GM23338 (cell line): ENCODE results near the gene SUSD4. TPM values are rescaled to one million over a fixed set of nuclear protein-coding genes. Genes with fewer than 3 reads are reported as not detected.
A peak's percentile ranks its signal among the peaks of the same experiment; 100 is the strongest.

ENCODE experiments used
- ATAC-seq: fragments of 200-7000 bp; cut with Tn5 transposase; 3 replicates; pipeline ENCODE4 v1.9.1; 2020
- DNase-seq: peaks from one replicate; pipeline ENCODE4 v3.0.0-alpha.2; 2015; ENCODE audit warnings: low spot score
- H2AFZ ChIP-seq: fragments of 200-600 bp; sonication (generic); 2 replicates; pipeline ENCODE4 v1.8.0; 2016; ENCODE audit warnings: antibody characterized with exemption, mild to moderate bottlenecking, moderate library complexity
- H3F3A ChIP-seq: fragments of 200-600 bp; sonication (generic); replicated peaks from 2 replicates; pipeline ENCODE4 v1.8.0; 2017; ENCODE audit warnings: antibody characterized with exemption, mixed run types, low read depth
- H3K27ac ChIP-seq: fragments of 200-600 bp; sonication (generic); 2 replicates; pipeline ENCODE4 v1.6.1; 2016; ENCODE audit warnings: low read depth
- H3K27me3 ChIP-seq: fragments of 200-600 bp; sonication (generic); 2 replicates; pipeline ENCODE4 v1.8.0; 2016; ENCODE audit warnings: mild to moderate bottlenecking, mixed run types, moderate library complexity; ENCODE audit not compliant: insufficient read depth
- H3K36me3 ChIP-seq: fragments of 200-600 bp; sonication (generic); 2 replicates; pipeline ENCODE4 v1.8.0; 2016; ENCODE audit warnings: mild to moderate bottlenecking; ENCODE audit not compliant: insufficient read depth
- H3K4me1 ChIP-seq: fragments of 200-600 bp; sonication (generic); 2 replicates; pipeline ENCODE4 v1.8.0; 2016; ENCODE audit warnings: mild to moderate bottlenecking, moderate library complexity; ENCODE audit not compliant: insufficient read depth
- H3K4me2 ChIP-seq: fragments of 200-600 bp; sonication (generic); 2 replicates; pipeline ENCODE4 v1.7.1; 2017; ENCODE audit warnings: mixed run types
- H3K4me3 ChIP-seq: fragments of 200-600 bp; sonication (generic); 2 replicates; pipeline ENCODE4 v1.6.1; 2016; ENCODE audit warnings: mixed run types
- H3K79me2 ChIP-seq: fragments of 200-600 bp; sonication (generic); replicated peaks from 2 replicates; pipeline ENCODE4 v1.8.0; 2017; ENCODE audit warnings: mild to moderate bottlenecking; ENCODE audit not compliant: insufficient read depth
- H3K9me2 ChIP-seq: fragments of 200-600 bp; sonication (generic); 2 replicates; pipeline ENCODE4 v1.8.0; 2017; ENCODE audit not compliant: insufficient read depth
- H4K20me1 ChIP-seq: fragments of 200-600 bp; sonication (generic); replicated peaks from 2 replicates; pipeline ENCODE4 v1.8.0; 2017; ENCODE audit warnings: mild to moderate bottlenecking; ENCODE audit not compliant: insufficient read depth
- H3K27ac Mint-ChIP-seq: 2 replicates; pipeline ENCODE4 v1.8.0; 2020; ENCODE audit warnings: inconsistent platforms, mild to moderate bottlenecking, moderate library complexity, mixed read lengths
- H3K27me3 Mint-ChIP-seq: 3 replicates; pipeline ENCODE4 v1.8.0; 2022; ENCODE audit warnings: low read depth, mild to moderate bottlenecking, moderate library complexity, mixed read lengths, inconsistent platforms; ENCODE audit not compliant: insufficient read depth, poor library complexity
- H3K36me3 Mint-ChIP-seq: 3 replicates; pipeline ENCODE4 v1.8.0; 2021; ENCODE audit warnings: low read depth, mild to moderate bottlenecking, inconsistent platforms, moderate library complexity, mixed read lengths
- H3K4me1 Mint-ChIP-seq: 3 replicates; pipeline ENCODE4 v1.8.0; 2020; ENCODE audit warnings: mild to moderate bottlenecking, inconsistent platforms, mixed read lengths
- H3K4me3 Mint-ChIP-seq: 3 replicates; pipeline ENCODE4 v1.8.0; 2021; ENCODE audit warnings: moderate library complexity, mild to moderate bottlenecking, inconsistent platforms, mixed read lengths
- H3K9me3 Mint-ChIP-seq: 3 replicates; pipeline ENCODE4 v1.8.0; 2020; ENCODE audit warnings: moderate library complexity, mild to moderate bottlenecking, inconsistent platforms, mixed read lengths
- CREB1 ChIP-seq: fragments of 250-450 bp; sonication (Bioruptor Pico); IDR thresholded peaks from 2 replicates; pipeline ENCODE4 v1.5.0; 2020; ENCODE audit warnings: low read depth, mild to moderate bottlenecking, moderate library complexity
- CTCF ChIP-seq, 2 experiments: fragments of 200-600 bp in 1 of 2; sonication (generic) in 1 of 2; conservative IDR thresholded peaks; 2 replicates each; pipeline versions ENCODE4 v1.5.1 to v1.6.1; 2016 to 2017; ENCODE audit warnings: antibody characterized with exemption in 2 of 2, low read depth in 2 of 2, mild to moderate bottlenecking in 2 of 2, moderate library complexity in 1 of 2
- EZH2 ChIP-seq: fragments of 200-600 bp; sonication (generic); IDR thresholded peaks from one replicate; pipeline ENCODE4 v1.8.0; 2017; ENCODE audit warnings: antibody characterized with exemption, mild to moderate bottlenecking, low read depth; ENCODE audit not compliant: unreplicated experiment
- EZH2phosphoT487 ChIP-seq: fragments of 200-600 bp; sonication (generic); IDR thresholded peaks from one replicate; pipeline ENCODE4 v1.8.1; 2018; ENCODE audit warnings: antibody characterized with exemption; ENCODE audit not compliant: unreplicated experiment
- JUNB ChIP-seq: IDR thresholded peaks from one replicate; pipeline ENCODE4 v1.6.1; 2016; ENCODE audit warnings: antibody characterized with exemption; ENCODE audit not compliant: unreplicated experiment
- NANOG ChIP-seq: IDR thresholded peaks from 2 replicates; pipeline ENCODE4 v1.6.1; 2016; ENCODE audit warnings: antibody characterized with exemption, borderline replicate concordance
- POLR2AphosphoS5 ChIP-seq: IDR thresholded peaks from 2 replicates; pipeline ENCODE4 v1.6.1; 2016; ENCODE audit warnings: antibody characterized with exemption, low read depth
- STAT1 ChIP-seq: IDR thresholded peaks from one replicate; pipeline ENCODE4 v1.6.1; 2016; ENCODE audit warnings: antibody characterized with exemption; ENCODE audit not compliant: unreplicated experiment
- ZNF114 ChIP-seq: fragments of 250-450 bp; sonication (Bioruptor Pico); IDR thresholded peaks from 2 replicates; pipeline ENCODE4 v1.5.0; 2020; ENCODE audit warnings: mild to moderate bottlenecking, moderate library complexity
- ZNF331 ChIP-seq: fragments of 250-450 bp; sonication (Bioruptor Pico); IDR thresholded peaks from 2 replicates; pipeline ENCODE4 v1.5.0; 2020; ENCODE audit warnings: low read depth, mild to moderate bottlenecking, moderate library complexity
- polyA plus RNA-seq: library from polyadenylated mRNA; unstranded; fragments of >200 nt; fragmentation: Nextera tagmentation; extraction: Ambion mirVana; gene quantifications from 2 replicates; pipeline ENCODE4 v1.2.1, GENCODE V29; 2016
- total RNA-seq: library from RNA; depleted of rRNA; stranded (reverse); fragments of >200 nt; shearing (Covaris generic); gene quantifications from 2 replicates; pipeline ENCODE4 v1.2.3, GENCODE V29; 2014
- TF ChIP-seq, protein P1 (sequence below): IDR thresholded peaks from one replicate; pipeline ENCODE4 v1.6.1; 2018; ENCODE audit warnings: antibody characterized with exemption; ENCODE audit not compliant: unreplicated experiment
- TF ChIP-seq, protein P2 (sequence below): IDR thresholded peaks from 2 replicates; pipeline ENCODE4 v1.6.1; 2016; ENCODE audit warnings: antibody characterized with exemption
- TF ChIP-seq, protein P3 (sequence below): fragments of 250-450 bp; sonication (Bioruptor Pico); IDR thresholded peaks from 2 replicates; pipeline ENCODE4 v1.5.0; 2020; ENCODE audit warnings: mild to moderate bottlenecking, moderate library complexity

SUSD4 gene
- total and polyA plus RNA-seq, 2 experiments from 2014 or later, result 2.3 to 3.6 TPM

- peak overlapping the region; percentile 54; the same call in 1 of the 2 replicates for H2AFZ ChIP-seq
- Mint-ChIP-seq H3K27me3 (peaks cover 9% of the 10 kb centered on the region), H3K9me3 (no peaks in the 10 kb centered on the region; the same call in 2 of the 3 replicates), H3K4me1 (peaks cover 15% of the 10 kb centered on the region), H3K4me3 (no peak overlapping the region), H3K27ac (no peak overlapping the region), H3K36me3 (no peaks in the 10 kb centered on the region)
- DNase-seq (no peak), ATAC-seq (no peak)
- H3K4me1 ChIP-seq, result peaks cover 7% of the 10 kb centered on the region; the same call in 1 of the 2 replicates
- 0 out of 2 replicates have a peak overlapping the region, but pooled peaks have one; percentile 12 for H3K4me2 ChIP-seq
- H3K36me3 ChIP-seq, result no peaks in the 10 kb centered on the region
- no peaks in the 10 kb centered on the region for H3K27me3 ChIP-seq
- peaks cover 10% of the 10 kb centered on the region; the same call in 1 of the 2 replicates for H3K9me2 ChIP-seq
- H3K27ac ChIP-seq, result 0 out of 2 replicates have a peak overlapping the region, but pooled peaks have one; percentile 14
- no peaks in the 10 kb centered on the region for H4K20me1 ChIP-seq
- no peak overlapping the region for H3K4me3 ChIP-seq
- no peak for TF ChIP-seq POLR2AphosphoS5
- no peak for TF ChIP-seq ZNF331
- TF ChIP-seq CREB1 (CRISPR knock-in tag), result no peak
- TF ChIP-seq NANOG, result no peak
- TF ChIP-seq ZNF114 (CRISPR knock-in tag), result no peak
- no peak for TF ChIP-seq EZH2phosphoT487
- no peak for TF ChIP-seq EZH2
- TF ChIP-seq, protein P1, sequence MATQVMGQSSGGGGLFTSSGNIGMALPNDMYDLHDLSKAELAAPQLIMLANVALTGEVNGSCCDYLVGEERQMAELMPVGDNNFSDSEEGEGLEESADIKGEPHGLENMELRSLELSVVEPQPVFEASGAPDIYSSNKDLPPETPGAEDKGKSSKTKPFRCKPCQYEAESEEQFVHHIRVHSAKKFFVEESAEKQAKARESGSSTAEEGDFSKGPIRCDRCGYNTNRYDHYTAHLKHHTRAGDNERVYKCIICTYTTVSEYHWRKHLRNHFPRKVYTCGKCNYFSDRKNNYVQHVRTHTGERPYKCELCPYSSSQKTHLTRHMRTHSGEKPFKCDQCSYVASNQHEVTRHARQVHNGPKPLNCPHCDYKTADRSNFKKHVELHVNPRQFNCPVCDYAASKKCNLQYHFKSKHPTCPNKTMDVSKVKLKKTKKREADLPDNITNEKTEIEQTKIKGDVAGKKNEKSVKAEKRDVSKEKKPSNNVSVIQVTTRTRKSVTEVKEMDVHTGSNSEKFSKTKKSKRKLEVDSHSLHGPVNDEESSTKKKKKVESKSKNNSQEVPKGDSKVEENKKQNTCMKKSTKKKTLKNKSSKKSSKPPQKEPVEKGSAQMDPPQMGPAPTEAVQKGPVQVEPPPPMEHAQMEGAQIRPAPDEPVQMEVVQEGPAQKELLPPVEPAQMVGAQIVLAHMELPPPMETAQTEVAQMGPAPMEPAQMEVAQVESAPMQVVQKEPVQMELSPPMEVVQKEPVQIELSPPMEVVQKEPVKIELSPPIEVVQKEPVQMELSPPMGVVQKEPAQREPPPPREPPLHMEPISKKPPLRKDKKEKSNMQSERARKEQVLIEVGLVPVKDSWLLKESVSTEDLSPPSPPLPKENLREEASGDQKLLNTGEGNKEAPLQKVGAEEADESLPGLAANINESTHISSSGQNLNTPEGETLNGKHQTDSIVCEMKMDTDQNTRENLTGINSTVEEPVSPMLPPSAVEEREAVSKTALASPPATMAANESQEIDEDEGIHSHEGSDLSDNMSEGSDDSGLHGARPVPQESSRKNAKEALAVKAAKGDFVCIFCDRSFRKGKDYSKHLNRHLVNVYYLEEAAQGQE, result no peak
- no peak for TF ChIP-seq JUNB
- TF ChIP-seq STAT1, result no peak
- TF ChIP-seq, protein P2, sequence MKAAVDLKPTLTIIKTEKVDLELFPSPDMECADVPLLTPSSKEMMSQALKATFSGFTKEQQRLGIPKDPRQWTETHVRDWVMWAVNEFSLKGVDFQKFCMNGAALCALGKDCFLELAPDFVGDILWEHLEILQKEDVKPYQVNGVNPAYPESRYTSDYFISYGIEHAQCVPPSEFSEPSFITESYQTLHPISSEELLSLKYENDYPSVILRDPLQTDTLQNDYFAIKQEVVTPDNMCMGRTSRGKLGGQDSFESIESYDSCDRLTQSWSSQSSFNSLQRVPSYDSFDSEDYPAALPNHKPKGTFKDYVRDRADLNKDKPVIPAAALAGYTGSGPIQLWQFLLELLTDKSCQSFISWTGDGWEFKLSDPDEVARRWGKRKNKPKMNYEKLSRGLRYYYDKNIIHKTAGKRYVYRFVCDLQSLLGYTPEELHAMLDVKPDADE, result no peak
- TF ChIP-seq, protein P3, sequence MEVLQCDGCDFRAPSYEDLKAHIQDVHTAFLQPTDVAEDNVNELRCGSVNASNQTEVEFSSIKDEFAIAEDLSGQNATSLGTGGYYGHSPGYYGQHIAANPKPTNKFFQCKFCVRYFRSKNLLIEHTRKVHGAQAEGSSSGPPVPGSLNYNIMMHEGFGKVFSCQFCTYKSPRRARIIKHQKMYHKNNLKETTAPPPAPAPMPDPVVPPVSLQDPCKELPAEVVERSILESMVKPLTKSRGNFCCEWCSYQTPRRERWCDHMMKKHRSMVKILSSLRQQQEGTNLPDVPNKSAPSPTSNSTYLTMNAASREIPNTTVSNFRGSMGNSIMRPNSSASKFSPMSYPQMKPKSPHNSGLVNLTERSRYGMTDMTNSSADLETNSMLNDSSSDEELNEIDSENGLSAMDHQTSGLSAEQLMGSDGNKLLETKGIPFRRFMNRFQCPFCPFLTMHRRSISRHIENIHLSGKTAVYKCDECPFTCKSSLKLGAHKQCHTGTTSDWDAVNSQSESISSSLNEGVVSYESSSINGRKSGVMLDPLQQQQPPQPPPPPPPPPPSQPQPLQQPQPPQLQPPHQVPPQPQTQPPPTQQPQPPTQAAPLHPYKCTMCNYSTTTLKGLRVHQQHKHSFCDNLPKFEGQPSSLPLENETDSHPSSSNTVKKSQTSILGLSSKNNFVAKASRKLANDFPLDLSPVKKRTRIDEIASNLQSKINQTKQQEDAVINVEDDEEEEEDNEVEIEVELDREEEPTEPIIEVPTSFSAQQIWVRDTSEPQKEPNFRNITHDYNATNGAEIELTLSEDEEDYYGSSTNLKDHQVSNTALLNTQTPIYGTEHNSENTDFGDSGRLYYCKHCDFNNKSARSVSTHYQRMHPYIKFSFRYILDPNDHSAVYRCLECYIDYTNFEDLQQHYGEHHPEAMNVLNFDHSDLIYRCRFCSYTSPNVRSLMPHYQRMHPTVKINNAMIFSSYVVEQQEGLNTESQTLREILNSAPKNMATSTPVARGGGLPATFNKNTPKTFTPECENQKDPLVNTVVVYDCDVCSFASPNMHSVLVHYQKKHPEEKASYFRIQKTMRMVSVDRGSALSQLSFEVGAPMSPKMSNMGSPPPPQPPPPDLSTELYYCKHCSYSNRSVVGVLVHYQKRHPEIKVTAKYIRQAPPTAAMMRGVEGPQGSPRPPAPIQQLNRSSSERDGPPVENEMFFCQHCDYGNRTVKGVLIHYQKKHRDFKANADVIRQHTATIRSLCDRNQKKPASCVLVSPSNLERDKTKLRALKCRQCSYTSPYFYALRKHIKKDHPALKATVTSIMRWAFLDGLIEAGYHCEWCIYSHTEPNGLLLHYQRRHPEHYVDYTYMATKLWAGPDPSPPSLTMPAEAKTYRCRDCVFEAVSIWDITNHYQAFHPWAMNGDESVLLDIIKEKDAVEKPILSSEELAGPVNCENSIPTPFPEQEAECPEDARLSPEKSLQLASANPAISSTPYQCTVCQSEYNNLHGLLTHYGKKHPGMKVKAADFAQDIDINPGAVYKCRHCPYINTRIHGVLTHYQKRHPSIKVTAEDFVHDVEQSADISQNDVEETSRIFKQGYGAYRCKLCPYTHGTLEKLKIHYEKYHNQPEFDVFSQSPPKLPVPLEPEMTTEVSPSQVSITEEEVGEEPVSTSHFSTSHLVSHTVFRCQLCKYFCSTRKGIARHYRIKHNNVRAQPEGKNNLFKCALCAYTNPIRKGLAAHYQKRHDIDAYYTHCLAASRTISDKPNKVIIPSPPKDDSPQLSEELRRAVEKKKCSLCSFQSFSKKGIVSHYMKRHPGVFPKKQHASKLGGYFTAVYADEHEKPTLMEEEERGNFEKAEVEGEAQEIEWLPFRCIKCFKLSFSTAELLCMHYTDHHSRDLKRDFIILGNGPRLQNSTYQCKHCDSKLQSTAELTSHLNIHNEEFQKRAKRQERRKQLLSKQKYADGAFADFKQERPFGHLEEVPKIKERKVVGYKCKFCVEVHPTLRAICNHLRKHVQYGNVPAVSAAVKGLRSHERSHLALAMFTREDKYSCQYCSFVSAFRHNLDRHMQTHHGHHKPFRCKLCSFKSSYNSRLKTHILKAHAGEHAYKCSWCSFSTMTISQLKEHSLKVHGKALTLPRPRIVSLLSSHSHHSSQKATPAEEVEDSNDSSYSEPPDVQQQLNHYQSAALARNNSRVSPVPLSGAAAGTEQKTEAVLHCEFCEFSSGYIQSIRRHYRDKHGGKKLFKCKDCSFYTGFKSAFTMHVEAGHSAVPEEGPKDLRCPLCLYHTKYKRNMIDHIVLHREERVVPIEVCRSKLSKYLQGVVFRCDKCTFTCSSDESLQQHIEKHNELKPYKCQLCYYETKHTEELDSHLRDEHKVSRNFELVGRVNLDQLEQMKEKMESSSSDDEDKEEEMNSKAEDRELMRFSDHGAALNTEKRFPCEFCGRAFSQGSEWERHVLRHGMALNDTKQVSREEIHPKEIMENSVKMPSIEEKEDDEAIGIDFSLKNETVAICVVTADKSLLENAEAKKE (CRISPR knock-in tag), result no peak
- TF ChIP-seq CTCF (conservative IDR thresholded peaks at IDR 0.05; ENCODE audit: low read depth in 2 of 2), result no peak
- H3K79me2 ChIP-seq, result no peaks in the 10 kb centered on the region
- H3F3A ChIP-seq, result no peaks in the 10 kb centered on the region
These were observed 44.6 kb downstream of the SUSD4 start for GRCh38 chr1:223319398-223319797.
